NCI-H510A (cell line): ENCODE measurements around the gene IGSF9B.

Experiments used
- DNase-seq: peaks from one replicate; lab custom pipeline; 2025; lab: John Stamatoyannopoulos, UW

The IGSF9B gene

DNA sequence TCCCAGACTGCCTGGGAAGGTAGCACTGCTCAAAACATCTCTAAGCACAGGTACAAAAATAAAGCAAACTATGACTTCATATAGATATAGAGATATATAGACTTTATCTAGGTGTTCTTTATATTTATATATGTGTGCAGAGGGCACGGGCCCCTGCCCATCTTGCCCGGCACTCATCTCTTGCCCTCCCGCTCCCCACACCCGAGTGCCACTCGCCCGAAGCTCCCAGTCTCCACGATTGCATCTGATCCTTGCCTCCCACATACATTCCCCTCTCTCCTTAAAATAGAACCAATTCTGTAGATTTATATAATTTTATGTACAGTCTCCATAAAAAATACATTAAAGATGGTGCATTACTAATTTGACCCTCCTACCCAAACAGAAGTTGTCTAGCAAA is 55.5 kb downstream of the IGSF9B start:
- no peak for DNase-seq

DNA sequence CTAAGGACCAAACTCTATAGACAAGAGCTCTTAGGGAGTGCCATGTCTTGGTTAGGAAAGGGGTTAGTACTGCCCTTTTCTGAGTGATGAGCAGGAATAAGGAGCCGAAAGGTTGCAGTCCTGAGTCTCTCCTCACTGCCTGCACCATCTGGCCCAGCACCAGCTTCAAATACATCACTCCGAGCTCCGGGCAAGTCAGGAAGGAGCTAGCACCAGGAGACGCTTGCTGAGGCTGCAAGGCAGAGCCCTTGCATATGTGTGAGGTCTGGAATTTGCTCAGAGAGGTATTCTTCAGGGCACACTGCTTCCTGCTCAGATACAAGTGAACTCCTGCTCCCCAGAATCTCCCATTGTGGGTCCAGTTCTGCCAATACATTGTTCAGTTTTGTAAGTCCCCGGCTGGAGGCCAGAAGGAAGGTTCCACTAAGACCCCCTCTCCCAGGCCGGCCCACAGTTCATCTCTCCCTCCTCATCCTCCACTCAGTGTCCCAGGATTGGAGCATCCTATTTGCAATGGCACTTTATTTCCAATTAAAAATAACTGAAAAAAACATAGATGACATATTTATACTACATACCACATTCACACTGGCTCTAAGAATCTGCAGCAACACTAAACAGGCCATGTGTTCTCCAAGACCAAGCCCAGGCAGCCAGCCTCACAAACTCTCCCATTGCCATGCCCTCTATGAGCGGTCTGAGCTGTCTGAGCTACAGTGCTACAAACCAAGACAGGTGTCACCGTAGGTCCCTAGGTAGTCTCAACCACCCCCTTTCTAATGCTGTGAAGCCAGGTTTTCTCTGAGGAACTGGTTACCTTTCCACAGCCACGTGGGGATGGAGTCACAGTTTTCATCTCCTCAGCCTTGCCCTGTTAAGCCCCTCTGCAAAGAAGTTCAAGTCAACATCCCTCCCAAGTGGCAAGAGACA is 56.3 kb downstream of the IGSF9B start:
- no peak for DNase-seq

DNA sequence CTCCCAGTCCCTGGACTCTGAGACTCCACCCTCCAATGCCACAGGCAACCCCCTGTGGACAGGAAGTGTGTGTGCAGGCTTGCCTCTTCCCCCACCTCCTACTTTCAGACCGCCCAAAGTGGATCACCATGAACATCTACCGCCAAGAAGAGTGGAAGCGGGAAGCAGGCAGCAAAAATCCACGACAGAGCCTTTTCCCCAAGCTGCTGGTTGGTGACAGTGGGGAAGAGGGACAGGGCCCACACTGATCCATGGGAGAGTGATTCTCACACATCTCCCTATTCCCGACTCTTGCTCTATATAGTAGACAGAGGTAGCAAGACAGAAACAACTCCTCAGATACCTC is 58.0 kb downstream of the IGSF9B start:
- DNase-seq: no peak

DNA sequence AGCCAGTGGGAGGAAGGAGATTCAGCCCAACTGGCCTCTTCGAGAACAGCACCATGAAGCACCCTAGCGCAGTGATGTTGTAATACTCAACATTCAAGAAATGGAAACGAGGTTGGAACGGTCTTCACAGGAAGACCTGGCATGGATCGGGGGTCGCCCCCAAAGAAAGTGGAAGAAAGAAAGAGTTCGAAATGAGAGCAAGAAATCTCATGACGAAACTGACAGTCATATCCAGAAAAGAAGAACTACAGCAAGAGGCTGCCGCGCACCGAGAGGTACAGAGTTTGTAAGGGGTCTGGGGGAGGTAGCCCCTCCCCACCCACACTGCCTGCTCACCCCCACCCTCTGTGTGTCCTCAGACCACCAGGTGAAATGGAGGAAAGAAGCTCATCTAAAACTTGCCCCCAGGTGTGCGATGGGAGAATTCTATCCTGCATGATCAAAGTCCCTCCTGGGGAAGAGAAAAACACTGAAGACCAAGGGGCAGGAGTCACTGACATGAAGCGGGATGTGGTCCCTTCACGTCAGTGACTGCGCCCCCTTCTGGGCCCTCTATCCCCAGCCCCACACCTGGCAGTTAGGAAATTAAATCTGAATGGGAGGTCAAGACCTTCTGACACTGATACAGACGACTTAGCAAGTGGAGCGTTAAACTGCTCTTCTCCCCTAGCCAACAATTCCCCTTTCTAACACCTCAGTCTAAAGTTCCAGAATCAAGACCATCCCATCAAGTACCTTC is 58.6 kb downstream of the IGSF9B start:
- no peak for DNase-seq

DNA sequence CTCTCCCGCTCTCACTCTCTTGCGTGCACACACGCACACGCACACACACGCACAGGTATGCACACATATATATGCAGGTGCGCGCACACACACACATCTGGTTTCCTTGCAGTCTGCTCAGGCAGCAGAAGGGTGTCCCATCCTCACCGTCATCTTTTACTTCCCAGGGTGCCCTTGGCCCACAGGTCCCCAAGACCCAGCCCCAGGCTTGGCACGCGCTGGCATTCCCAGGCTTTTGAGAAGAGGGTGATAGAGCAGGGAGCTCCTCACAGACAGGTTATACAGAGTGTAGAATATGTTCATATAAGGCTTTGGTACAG is 59.5 kb downstream of the IGSF9B start:
- no peak for DNase-seq

DNA sequence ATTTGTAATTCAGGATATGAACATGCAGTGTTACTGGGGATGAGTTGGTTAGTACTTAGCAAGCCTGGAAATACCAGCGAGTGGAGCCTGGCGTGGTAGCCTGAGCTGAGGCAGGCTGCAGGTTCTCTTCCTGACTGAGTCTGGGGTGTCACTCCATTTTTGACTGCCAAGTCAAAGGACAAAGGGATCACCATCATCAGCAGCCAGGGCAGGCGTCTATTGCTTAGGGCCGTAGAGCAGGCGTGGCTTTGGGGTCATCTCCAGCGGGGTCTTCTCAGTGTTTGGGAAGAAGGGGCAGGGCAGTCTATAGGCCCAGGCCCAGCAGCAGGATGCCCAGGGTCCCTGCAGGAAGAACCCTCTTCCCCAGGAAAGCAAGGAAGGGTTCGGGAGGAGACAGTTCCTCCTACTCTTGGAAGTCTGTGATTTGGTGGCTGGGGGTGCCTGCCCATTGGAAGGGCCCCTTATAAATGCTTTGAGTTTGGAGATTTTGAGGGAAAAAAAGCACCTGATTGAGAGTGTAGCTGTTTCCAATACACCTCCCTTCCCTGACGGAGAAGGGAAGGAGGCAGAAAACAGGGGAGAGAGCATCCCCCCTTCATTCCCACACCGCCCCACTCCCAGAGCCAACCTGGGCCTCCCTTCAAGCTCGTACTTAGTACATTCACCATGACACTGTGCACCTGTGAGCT is 60.0 kb downstream of the IGSF9B start:
- no peak for DNase-seq

DNA sequence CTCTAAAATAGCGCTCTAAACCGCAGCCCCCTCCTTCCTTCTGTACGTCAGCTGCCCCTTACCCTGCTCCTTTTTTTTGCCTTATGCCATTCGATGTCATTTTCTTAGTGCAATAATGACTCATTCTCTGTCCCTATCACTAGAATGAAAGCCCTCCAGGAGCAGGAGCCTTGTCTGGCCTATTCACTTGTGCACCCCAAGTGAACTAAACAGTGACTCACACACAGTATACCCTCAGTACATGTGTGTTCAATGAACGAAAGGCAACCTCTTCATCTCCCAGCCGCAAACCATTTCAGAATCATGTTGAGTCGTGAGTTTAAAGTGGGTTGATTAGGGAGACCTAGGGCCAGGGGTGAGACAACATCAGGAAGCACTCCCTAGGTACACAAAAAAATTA is 60.7 kb downstream of the IGSF9B start:
- DNase-seq: no peak

DNA sequence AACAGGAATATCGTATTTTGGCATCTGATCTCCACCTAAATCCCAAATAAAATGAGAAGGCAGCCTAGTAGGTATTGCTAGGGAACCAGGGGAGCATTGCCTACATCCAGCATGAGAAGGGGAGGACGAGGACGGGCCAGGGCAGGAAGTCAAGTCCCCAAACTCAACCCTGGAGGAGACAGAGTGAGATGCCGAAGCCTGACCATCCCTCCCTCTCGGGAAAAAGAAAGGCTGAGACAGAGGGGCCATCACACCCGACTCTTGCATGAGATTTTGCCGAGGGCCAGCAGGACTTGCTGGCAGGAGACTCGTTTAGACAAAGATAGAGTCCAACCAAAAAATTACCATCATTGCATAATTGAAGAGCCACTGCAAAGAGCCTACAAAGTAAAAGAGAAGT is 61.2 kb downstream of the IGSF9B start:
- DNase-seq: no peak

DNA sequence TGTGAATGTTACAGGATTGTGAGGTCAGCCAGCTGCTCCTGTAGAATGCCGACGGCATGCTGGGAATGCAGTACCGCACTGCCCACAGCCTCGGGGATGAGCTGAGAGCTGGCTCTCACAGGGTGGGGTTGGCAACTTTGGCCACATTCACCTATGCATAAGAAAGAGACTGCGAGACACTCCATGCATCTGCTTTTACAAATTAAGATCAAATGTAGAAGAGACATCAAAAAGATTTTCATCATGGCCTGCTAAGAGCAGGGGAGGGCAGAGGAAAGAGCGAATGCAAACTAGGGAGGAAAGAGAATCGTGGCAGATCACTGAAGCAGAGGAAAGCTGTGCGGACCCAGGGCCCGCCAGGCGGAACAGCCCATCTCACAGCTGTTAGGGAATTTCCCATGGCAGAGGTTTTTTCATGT is 61.7 kb downstream of the IGSF9B start:
- DNase-seq: no peak

DNA sequence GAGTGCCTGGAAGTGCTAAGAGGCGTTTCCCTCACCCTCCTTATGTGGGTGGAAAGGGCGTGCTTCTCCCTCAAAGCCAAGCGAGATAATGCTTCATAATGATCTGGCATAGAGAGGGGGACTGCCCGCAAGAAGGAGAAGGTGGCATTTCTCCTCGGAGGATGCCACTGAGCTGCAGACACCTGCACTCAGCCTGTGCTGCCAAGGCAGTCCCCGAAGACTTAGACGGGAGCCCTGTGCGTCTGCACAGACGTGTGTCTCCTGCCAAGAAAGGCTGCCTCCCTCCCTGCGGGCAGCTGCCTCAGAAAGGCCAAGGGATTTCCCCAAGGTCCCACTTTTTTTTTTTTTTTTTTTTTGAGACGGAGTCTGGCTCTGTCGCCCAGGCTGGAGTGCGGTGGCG is 63.4 kb downstream of the IGSF9B start:
- DNase-seq: no peak

DNA sequence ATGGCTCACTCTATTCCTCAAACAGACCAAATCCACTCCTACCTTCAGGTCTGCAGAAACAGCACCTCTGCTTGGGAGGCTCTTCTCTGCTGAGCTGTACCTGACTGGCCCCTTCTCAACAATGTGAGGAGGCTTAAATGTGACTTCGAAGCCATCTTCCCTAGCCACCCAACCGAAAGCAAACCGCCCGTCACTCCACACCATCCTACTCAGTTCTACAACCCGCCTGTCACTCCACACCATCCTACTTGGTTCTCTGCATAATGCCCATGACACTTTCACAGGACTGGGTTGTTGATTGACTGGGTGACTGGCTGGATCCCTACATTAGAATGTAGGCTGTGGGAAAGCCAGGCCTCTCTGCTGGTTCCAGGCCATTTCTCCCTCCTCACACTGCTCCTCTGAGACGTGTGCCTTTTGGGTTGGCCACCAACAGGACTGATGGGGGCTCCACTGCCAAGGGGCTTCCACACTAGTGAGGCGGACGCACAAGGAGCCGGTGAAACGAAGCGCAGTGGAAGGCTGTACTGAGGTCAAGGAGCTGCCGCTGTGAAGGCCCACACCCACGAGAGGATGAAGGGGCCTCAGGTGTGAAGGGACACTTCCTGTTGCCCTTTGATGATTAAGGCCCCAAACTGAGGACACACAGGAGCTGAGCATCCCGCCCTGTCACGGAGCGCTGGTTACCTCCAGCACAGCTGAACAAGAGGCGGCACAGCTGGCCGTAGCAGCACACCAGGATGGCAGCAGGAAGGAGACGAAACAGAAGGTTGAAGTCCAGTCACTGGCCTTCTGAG is 64.0 kb downstream of the IGSF9B start:
- DNase-seq: no peak

DNA sequence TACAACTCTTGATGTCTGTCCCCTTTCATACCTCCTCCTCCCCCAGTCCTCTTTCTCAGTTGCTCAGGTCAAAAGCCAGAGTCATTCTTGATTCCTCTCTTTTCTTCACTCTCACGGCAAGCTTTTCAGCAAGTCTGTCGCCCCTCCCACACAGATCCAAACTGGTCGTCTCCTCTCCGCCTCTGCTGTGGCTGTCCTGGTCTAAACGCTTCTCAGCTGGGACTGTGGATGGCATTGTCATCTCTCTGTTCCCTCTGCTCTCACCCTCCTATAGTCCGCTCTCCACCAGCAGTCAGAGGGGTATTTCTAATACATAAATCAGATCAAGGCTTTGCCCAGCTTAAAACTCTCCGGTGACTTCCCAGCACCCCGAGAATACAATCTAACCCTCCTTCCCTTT is 64.6 kb downstream of the IGSF9B start:
- no peak for DNase-seq

DNA sequence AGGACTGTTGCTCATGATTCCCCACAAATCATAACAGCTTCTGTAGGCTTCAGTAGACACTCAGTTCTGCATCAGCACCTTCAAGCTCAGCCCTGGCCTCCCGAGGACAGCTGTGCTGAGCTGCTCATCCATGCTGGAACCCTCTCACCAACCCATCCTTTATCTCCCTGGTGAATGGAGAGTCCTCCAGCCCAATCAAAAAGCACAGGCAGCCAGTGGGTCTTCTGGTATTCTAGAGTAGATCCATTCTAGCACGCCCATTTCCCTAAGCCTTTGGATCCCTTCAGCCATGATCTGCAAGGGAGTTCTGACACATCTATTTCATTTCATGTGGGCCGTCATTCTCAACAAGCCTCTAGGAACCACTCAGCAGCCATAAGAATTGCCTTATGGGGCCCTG is 66.9 kb downstream of the IGSF9B start:
- DNase-seq: no peak

DNA sequence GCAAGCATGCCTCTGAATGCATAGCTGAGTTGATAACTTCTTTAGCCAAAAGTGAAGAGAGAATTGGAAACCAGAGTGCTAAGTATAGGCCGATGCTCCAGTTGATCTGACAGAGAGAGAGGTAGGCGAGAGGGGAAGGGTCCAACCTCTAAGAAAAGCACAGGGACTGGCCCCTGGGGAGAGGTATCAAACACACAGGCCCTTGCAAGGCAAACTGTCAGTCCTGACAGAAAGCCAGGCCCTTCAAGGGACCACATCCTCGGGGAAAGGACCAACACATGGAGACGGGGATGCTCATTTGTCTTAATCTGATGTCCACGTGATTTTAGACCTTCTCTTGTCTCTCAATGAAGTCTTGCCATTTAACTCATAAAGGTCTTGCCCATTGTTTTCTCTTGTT is 67.6 kb downstream of the IGSF9B start:
- no peak for DNase-seq

DNA sequence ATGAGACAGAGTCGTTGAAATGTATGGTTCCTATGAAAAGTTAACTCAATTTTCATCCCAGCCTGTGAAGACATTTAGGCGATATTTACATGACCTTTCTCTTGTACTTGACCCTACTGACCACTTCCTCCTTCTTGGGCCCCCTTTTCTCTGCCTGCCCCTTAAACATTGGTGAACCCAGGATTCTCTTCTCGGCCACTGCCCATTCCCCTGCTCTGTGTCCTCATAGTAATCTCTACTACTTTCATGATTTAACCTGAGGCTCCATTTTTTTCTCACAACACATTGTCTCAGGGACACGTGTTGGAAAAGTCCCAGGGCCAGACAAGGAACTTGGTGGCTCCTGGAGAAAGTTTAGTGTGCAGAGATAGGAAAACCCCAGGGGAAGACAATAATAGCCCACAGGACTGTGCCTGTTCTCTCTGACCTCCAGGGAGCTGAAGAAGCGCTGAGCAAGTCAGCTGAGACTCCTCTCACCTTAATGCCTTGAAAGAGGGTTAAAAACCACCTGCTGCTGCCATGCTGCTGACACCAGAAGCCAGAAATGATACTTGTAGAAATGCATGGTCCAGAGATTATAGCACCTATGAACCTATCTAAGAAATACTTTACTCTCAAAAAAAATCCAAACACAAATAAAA is 69.0 kb downstream of the IGSF9B start:
- no peak for DNase-seq

DNA sequence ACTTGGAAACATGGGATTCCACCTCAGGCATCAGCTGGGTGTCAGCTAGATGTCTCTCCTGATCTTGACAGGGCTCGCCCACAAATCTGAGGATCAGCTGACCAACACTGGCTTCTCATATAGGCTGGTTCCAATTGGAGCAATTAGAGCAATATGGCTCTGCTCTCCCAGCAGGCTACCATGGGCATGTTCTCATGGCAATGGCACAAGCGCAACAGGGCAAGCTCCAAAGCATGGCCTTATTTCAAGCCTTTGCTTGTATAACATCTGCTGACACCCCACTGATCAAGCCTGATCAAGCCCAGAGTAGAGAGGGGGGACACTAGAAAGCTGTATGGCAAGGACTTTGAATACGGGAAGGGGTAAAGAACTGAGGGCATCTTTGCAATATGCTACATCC is 70.7 kb downstream of the IGSF9B start:
- no peak for DNase-seq

DNA sequence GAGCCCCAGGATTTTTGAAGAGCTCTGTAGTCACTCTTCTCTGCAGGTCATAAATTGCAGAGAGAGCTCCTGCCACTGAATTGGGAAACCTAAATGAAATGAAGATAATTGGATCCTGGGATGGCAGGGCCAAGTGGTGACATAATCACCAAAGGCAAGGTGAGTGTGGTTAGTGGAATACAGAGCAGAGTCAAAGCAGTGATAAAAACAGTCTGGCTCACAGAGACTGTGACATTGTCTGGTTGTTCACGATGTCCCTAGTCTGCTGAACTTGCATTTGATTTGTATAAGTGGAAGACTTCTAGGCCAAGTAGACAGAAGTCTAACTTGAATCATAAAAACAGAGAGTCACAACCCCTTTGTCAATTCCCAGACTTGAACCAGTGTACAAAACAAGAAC is 84.6 kb downstream of the IGSF9B start:
- DNase-seq: no peak

DNA sequence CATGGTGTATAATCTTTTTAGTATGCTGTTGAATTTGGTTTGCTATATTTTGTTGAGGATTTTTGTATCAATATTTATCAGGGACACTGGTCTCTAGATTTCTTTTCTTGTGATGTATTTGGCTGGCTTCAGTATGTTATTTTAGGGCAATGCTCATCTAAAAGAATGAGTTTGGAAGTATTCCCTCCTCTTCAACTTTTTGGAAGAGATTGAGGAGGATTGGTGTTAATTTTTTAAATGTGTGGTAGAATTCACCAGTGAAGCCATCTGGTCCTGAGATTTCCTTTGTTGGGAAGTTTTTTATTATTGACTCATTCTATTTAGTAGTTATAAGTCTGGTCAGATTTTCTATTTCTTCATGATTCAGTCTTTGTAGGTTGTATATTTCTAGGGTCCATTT is 89.3 kb downstream of the IGSF9B start:
- no peak for DNase-seq

DNA sequence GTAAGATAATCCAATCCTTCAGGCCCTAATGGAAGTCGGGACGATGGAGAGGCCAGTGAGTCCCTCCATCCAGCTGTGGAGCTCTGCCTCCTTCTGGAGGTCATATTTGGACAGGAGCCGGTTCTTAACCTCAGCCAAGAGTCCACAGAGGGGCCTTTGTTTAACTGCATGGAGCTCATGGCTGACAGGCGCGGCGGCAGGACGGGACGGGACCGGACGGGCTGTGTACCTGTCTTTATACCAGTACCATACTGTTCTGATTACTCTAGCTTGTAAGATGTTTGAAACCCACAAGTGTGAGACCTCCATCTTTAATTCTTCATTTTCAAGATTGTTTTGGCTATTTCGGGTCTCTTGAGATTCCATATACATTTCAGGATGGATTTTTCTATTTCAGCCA is 91.3 kb downstream of the IGSF9B start:
- no peak for DNase-seq

DNA sequence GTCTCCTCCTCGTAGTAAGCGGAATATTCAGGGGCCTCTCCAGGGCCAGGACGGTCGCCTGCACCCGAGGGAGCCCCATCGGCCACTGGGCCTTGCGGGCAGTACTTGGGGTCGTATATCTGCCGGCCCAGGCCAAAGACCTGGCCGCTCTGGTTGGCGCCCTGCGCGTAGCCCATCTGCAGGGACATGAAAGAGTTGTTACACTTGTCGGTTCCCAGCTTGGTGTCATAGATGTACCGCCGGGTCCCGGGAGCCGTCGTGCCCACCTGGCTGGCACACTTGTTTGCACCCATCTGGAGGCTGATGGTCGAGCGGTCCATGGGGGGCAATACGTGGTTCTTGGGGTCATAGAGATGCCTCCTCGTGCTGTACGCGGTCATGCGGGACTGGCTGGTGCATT is 92.0 kb downstream of the IGSF9B start:
- no peak for DNase-seq

DNA sequence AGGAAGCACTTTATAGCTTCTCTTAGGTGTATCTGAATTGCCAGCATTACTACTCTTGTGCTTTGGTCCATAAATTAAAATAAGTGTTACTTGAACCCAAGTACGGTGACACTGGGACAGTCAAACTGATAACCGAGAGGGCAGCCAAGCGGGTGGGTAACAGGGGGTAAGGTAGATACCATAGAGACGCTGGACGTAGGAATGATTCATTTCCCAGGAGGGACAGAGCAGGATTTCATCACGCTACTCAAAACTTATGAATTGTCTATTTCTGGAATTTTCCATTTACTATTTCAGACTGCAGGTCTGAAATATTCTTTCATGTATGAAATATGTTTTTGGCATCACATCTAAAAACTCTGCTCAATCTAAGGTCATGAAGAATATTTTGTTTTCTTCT is 96.6 kb downstream of the IGSF9B start:
- DNase-seq: no peak
